ENCODE data around the gene GOPC. TPM values are rescaled to one million over a fixed set of nuclear protein-coding genes. Genes with fewer than 3 reads are reported as not detected.
A peak's percentile ranks its signal among the peaks of the same experiment; 100 is the strongest.

GOPC gene
- total and polyA plus RNA-seq, 2 experiments from 2014 or later, result 15.5 to 26.4 TPM

GRCh38 chr6:117616391-117617209 lies 14.3 kb upstream of the GOPC start:
- no peak for ATAC-seq

GRCh38 chr6:117615750-117616390 lies 13.6 kb upstream of the GOPC start:
- H3K9me2 ChIP-seq (ENCODE audit: insufficient read depth), result no peaks in the 10 kb centered on the region
- H3K4me2 ChIP-seq, result peak overlapping the region; percentile 25
- H3K27ac Mint-ChIP-seq, result peak overlapping the region; percentile 84
- H3K79me2 ChIP-seq (replicated peaks; ENCODE audit: insufficient read depth), result no peaks in the 10 kb centered on the region
- H3K36me3 Mint-ChIP-seq (ENCODE audit: low read depth), result peaks cover 9% of the 10 kb centered on the region
- no peaks in the 10 kb centered on the region for H3F3A ChIP-seq (replicated peaks; ENCODE audit: low read depth)
- TF ChIP-seq ZNF462 (CRISPR knock-in tag; IDR thresholded peaks at IDR 0.05) (peak; percentile 77; the same call in 1 of the 2 replicates), JUNB (IDR thresholded peaks at IDR 0.05; ENCODE audit: unreplicated experiment) (no peak)
- peak overlapping the region; percentile 15; the same call in 1 of the 2 replicates for H3K4me3 ChIP-seq
- no peaks in the 10 kb centered on the region for H4K20me1 ChIP-seq (replicated peaks; ENCODE audit: insufficient read depth)
- DNase-seq (ENCODE audit: low spot score) (peak; percentile 92), ATAC-seq (peak; percentile 78)
- peaks cover 20% of the 10 kb centered on the region for H3K9me3 Mint-ChIP-seq
- H3K4me1 Mint-ChIP-seq, result peaks cover 45% of the 10 kb centered on the region
- H3K27me3 Mint-ChIP-seq (ENCODE audit: insufficient read depth, low read depth, poor library complexity), result peaks cover 8% of the 10 kb centered on the region
- no peak overlapping the region for H2AFZ ChIP-seq
- peak overlapping the region; percentile 42; the same call in 1 of the 3 replicates for H3K4me3 Mint-ChIP-seq
- peak overlapping the region; percentile 61 for H3K27ac ChIP-seq (ENCODE audit: low read depth)
- no peaks in the 10 kb centered on the region for H3K27me3 ChIP-seq (ENCODE audit: insufficient read depth)
- no peaks in the 10 kb centered on the region for H3K36me3 ChIP-seq (ENCODE audit: insufficient read depth)
- H3K4me1 ChIP-seq (ENCODE audit: insufficient read depth), result peaks cover 52% of the 10 kb centered on the region

More at GRCh38 chr6:117616391-117617209, 14.3 kb upstream of the GOPC start:
- no peak for TF ChIP-seq POLR2AphosphoS5 (IDR thresholded peaks at IDR 0.05; ENCODE audit: low read depth)
- TF ChIP-seq REST (IDR thresholded peaks at IDR 0.05; ENCODE audit: unreplicated experiment), result no peak
- no peak for TF ChIP-seq EZH2 (IDR thresholded peaks at IDR 0.05; ENCODE audit: low read depth, unreplicated experiment)
- no peak for TF ChIP-seq ZNF331 (CRISPR knock-in tag; IDR thresholded peaks at IDR 0.05; ENCODE audit: low read depth)
- H3K36me3 Mint-ChIP-seq (ENCODE audit: low read depth), result peaks cover 13% of the 10 kb centered on the region
- H3K9me2 ChIP-seq (ENCODE audit: insufficient read depth), result no peaks in the 10 kb centered on the region
- H3K27ac Mint-ChIP-seq, result no peak overlapping the region; the same call in 1 of the 2 replicates
- H3K27me3 Mint-ChIP-seq (ENCODE audit: insufficient read depth, low read depth, poor library complexity), result peaks cover 8% of the 10 kb centered on the region
- no peak overlapping the region for H3K27ac ChIP-seq (ENCODE audit: low read depth)
- no peak overlapping the region for H3K4me3 ChIP-seq
- H3K27me3 ChIP-seq (ENCODE audit: insufficient read depth), result no peaks in the 10 kb centered on the region
- H3K4me1 ChIP-seq (ENCODE audit: insufficient read depth), result peaks cover 46% of the 10 kb centered on the region
- H3K4me1 Mint-ChIP-seq, result peaks cover 45% of the 10 kb centered on the region
- no peaks in the 10 kb centered on the region for H3K79me2 ChIP-seq (replicated peaks; ENCODE audit: insufficient read depth)
- H3F3A ChIP-seq (replicated peaks; ENCODE audit: low read depth), result no peaks in the 10 kb centered on the region
- peaks cover 20% of the 10 kb centered on the region for H3K9me3 Mint-ChIP-seq
- no peak overlapping the region for H2AFZ ChIP-seq
- H3K4me3 Mint-ChIP-seq, result peak overlapping the region; percentile 30; the same call in 1 of the 3 replicates
- H3K4me2 ChIP-seq, result no peak overlapping the region
- H3K36me3 ChIP-seq (ENCODE audit: insufficient read depth), result no peaks in the 10 kb centered on the region
- no peaks in the 10 kb centered on the region for H4K20me1 ChIP-seq (replicated peaks; ENCODE audit: insufficient read depth)
- DNase-seq (ENCODE audit: low spot score), result no peak
